Keratinocyte (primary cell): Measurements from ENCODE around the gene SLC25A42.

Experiments
- CTCF ChIP-seq, 3 experiments: IDR thresholded peaks in 1 of 3; conservative IDR thresholded peaks in 1 of 3; optimal IDR thresholded peaks in 1 of 3; 2 replicates in 2 of 3; 3 replicates in 1 of 3; pipeline versions ENCODE3 to v1.5.1; 2011; ENCODE audit warnings: low read length in 3 of 3, mild to moderate bottlenecking in 3 of 3, moderate library complexity in 2 of 3, control low read depth in 1 of 3, inconsistent platforms in 1 of 3; ENCODE audit not compliant: insufficient read depth in 2 of 3; ENCODE audit errors: extremely low read depth in 1 of 3
- EZH2 ChIP-seq: IDR thresholded peaks from one replicate; pipeline ENCODE4 v1.6.1; 2012; ENCODE audit warnings: inconsistent platforms, mild to moderate bottlenecking, low read length, moderate library complexity

GRCh38 chr19:19059018-19059836 is 4.6 kb upstream of the SLC25A42 start:
- TF ChIP-seq CTCF (optimal IDR thresholded peaks at IDR 0.05 in 1 of 3, IDR thresholded peaks at IDR 0.05 in 1 of 3, conservative IDR thresholded peaks at IDR 0.05 in 1 of 3; ENCODE audit: extremely low read depth in 1 of 3, insufficient read depth in 2 of 3, low read length in 3 of 3) (no peak), EZH2 (no peak)
